ENCODE measurements around the gene THBD.

THBD gene, protein sequence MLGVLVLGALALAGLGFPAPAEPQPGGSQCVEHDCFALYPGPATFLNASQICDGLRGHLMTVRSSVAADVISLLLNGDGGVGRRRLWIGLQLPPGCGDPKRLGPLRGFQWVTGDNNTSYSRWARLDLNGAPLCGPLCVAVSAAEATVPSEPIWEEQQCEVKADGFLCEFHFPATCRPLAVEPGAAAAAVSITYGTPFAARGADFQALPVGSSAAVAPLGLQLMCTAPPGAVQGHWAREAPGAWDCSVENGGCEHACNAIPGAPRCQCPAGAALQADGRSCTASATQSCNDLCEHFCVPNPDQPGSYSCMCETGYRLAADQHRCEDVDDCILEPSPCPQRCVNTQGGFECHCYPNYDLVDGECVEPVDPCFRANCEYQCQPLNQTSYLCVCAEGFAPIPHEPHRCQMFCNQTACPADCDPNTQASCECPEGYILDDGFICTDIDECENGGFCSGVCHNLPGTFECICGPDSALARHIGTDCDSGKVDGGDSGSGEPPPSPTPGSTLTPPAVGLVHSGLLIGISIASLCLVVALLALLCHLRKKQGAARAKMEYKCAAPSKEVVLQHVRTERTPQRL

GRCh38 chr20:23049201-23050075, at the start of gene THBD:
Gene THBD (minus strand): TSS chr20:23049672. CDS start chr20:23049504, 168 bp downstream.
- DNase-seq, result no peak

DNA sequence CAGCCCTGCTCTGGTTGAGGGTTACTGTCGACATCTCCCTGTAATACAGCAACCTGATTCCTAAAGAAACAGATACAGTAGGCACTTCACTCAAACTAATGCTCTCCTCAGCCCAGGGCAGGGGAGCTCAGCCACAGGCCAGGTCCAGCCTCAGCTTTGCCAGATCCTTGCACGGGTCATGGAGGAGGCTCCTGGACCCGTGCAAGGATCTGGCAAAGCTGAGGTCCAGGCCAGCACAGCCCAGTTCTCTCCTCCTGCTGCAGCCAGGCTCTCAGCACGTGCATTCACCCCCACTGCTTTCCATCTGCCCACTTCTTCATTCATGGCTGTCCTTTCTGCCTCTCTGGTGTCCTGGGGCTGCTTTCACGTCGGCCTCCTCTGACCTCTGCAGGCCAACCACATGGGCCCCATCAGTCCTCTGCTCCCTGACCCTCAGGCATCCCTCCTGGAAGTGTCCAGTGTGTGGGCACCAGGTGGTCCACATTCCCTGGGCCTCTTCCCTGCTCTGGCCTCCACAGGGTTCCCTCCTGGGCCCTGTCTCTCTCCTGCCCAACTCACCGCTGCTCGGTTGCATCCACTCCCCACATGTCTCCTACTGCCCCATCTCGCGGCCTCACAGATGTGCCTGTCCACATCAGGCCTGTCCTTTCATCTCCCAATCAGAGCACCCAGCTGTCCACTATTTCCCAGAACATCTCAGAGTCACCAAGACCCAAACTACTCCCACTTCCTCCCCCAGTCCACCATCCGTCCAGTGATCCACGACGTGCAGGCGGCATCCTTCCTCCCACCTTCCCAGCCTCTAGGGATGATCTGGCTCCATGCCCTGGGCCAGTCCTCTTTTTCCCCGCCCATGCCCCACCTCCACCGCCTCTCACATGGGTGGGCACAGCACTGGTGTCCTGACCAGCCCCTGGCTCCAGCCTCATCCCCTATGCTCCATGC, 48.4 kb upstream of the THBD start:
- DNase-seq, result no peak

GRCh38 chr20:23096986-23097520, 47.6 kb upstream of the THBD start:
- no peak for DNase-seq

GRCh38 chr20:23096097-23096496, 46.6 kb upstream of the THBD start:
- no peak for DNase-seq

GRCh38 chr20:23095499-23095898, 46.0 kb upstream of the THBD start:
- DNase-seq, result no peak

DNA sequence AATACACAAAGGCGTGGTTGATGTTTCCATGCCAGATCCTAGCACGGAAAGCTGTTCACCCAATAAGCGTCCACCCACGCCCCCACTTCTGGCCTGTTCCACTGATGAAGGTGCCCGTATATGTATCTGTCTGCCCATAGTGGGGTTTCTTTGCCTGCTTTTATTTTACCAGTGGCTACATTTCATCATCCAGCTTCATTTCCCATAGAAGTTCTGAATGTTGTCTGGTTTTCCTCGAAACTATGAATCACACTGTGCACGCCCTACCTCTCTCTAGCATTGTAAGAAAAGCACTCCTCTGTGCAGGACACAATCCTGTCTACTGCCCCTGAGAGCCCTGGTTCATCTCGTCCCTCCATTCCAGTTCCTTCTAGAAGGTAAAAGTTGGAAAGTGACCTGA, 45.5 kb upstream of the THBD start:
- no peak for DNase-seq

DNA sequence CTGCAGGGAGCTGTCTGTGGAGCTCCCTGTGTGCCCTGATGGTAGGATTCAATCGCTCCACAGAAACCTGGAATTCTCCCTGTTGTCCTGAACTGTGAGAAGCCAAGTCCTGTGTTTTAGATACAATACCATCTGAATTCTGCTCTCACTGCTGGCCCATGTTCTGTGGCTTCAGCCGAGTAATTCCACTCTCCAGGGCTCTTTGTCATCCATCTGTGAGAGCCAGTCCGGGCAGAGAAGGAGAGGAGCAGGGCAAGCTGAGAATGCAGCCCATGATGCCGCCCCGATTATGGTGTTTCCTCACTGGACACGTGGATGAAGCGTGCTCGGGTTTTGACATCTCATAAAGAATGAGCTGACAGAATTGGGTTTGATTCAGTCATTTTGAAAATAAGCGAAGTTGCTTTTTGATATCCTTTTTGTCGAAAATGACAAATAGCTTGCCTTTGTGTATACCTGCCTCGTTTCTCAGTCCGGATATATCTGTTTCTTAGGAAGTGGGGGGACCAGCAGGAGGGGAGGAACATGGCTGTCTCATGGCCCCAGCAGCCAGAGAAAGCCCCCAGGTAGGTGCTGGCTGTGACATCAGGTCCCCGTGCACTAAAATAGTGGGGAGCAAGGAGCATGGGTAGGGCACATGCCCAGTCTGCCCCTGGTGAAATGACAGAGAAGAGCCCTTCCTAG, 44.9 kb upstream of the THBD start:
- DNase-seq, result no peak

- DNase-seq, result no peak
Observed at GRCh38 chr20:23093613-23094012, 44.1 kb upstream of the THBD start.

DNA sequence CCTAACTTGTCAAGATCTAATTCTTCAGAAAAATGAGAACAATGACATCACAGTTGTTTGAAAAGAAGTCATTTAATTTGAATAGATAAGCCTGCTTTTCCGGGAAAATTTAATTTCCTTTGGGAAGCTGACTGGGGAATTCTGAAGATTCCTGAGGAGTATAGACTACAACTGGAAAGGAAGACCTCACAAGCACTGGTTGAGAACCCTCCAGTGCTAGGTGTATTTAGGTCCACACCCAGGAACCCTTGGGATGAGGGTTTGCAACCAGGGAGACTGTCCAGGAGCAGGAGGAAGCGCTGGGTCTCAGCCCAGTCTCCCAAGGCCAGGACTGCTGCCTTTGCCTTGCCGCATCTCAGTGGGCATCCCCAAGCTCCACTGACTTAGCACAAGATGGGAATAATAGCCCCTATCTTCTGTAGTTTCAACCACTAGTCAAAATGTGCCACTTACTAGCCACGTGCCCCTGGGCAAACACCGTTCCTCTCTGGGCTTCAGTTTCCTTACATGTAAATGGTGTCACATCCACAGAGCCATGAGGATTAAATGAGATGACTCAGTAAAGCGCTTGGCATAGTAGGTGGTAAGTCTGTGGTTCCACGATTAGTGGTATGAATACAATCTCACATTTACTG, 43.5 kb upstream of the THBD start:
- no peak for DNase-seq

- DNase-seq, result no peak
Observed at GRCh38 chr20:23092384-23092756, 42.9 kb upstream of the THBD start.

GRCh38 chr20:23091721-23092383, 42.4 kb upstream of the THBD start:
- DNase-seq, result no peak

DNA sequence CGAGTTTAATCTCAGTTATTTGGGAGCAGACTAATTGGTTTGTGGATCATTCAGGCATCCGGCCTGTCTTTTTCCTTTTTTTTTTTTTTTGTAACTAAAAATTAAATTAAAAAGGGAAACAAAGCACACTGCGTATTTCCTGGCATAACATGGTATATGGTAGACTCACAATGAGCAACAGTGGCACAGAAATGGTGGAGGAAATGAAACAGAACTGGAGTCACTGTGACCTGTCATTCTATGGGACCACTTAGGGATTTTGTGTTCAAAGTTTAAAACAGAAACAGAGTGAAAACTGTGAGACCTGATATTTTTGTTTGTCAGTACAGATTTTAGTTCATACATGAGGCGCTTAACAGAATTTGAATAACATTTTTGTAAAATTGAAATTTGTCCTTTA, 41.4 kb upstream of the THBD start:
- DNase-seq, result no peak

DNA sequence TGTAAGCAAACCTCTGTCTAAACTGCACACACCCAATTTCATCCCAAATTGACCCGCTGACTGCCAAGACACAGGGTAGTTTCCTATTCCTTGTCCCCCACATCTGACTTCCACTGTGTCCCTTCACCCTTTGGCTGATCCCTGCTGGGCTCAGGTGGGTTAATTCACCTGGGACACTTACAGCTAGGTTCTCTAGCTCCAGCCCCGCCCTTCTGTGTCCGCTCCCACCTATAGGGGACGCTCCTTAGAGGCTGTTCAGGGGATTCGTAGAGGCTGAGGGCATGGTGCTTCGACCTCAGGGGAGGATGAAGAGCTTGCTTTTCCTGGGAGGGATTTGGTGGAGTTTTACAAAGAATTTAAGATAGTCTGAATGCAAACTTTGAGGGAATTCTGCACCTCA, 40.7 kb upstream of the THBD start:
- DNase-seq, result no peak

GRCh38 chr20:23088866-23089265, 39.4 kb upstream of the THBD start:
- DNase-seq, result no peak

DNA sequence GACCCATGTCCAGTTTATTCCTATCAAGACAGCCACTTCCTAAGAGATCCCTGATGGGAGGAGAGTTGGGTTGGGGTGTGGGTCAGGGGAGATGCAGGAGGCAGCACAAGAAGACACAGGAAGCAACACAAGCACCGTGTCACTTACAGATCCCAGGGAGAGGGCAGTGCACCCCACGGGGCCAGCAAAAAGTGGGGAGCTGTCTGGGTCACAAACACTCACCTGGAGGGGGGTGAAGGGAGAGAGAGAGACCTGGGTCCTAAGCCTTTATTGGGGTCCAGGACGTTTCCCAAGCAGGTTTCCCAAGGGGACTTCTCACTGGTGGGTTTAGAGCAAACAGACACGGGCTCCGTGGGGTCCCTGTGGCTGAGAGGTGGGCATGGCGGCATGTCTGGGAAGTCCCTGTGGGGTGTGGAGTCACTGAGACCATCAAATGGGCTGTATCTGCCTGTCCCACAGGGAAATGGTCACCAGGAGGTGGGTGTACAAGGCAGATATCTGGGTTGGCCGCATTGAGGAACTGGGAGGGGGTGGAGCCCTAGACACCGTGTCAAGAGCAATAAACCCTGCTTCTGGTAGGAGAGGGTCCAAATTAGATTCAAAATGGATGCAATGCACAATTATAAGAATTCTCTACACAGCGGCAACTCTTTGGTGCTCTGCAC, 38.2 kb upstream of the THBD start:
- no peak for DNase-seq

DNA sequence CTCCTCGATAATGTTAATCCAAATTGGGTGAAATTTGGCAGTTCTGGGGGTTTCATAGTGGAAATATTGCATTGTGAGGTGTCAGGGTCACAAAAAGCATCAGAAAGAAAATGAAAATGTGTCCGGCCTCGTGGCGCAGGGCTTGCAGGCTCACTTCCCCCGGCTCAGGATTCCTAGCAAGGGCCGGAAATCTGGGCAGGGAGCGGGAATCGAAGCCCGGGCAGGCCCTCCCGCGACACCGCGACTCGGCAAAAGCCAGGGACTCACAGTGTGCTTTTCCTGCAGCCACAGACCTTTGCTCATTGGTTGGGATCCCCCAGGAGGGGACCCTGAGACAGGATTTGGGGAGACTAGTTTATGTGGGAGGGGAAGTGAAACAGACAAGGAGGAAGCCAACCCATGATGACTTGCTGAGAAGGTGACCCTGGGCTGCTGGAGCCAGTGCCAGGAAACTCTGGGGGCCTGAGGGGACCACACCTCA, 37.5 kb upstream of the THBD start:
- DNase-seq, result no peak

GRCh38 chr20:23086056-23086566, 36.6 kb upstream of the THBD start, which contains the start of gene CD93:
Gene CD93 (minus strand): TSS chr20:23086324. CDS start chr20:23086192, 132 bp downstream.
- no peak for DNase-seq

- DNase-seq, result no peak
Observed at GRCh38 chr20:23085436-23086055, 36.1 kb upstream of the THBD start.

- no peak for DNase-seq
Observed at GRCh38 chr20:23084845-23085365, 35.4 kb upstream of the THBD start.
